Kidney glomerular epithelial cell (primary cell): ENCODE measurements around the gene LIPC.

Experiments
- DNase-seq: peaks from one replicate; lab custom pipeline; 2025; lab: John Stamatoyannopoulos, UW

Gene LIPC

GRCh38 chr15:58554758-58555157 lies 123.0 kb downstream of the LIPC start:
- no peak for DNase-seq

GRCh38 chr15:58555162-58556027 lies 123.6 kb downstream of the LIPC start:
- DNase-seq: no peak

- no peak for DNase-seq
These were observed 124.2 kb downstream of the LIPC start for GRCh38 chr15:58556028-58556361.

GRCh38 chr15:58556541-58556940 lies 124.8 kb downstream of the LIPC start:
- no peak for DNase-seq

GRCh38 chr15:58558777-58559176 lies 127.0 kb downstream of the LIPC start:
- no peak for DNase-seq

GRCh38 chr15:58559904-58560588 lies 128.3 kb downstream of the LIPC start:
- no peak for DNase-seq

GRCh38 chr15:58561321-58561720 lies 129.5 kb downstream of the LIPC start:
- no peak for DNase-seq

- no peak for DNase-seq
These were observed 130.3 kb downstream of the LIPC start for GRCh38 chr15:58562135-58562534.

- DNase-seq: no peak
These were observed 133.2 kb downstream of the LIPC start for GRCh38 chr15:58564981-58565380.

GRCh38 chr15:58565619-58566018 lies 133.8 kb downstream of the LIPC start:
- DNase-seq: no peak

GRCh38 chr15:58566029-58566428 lies 134.2 kb downstream of the LIPC start:
- DNase-seq: no peak

GRCh38 chr15:58568157-58568571 lies 136.4 kb downstream of the LIPC start:
- no peak for DNase-seq

GRCh38 chr15:58569455-58569854 lies 137.7 kb downstream of the LIPC start:
- no peak for DNase-seq

- no peak for DNase-seq
These were observed 139.7 kb downstream of the LIPC start for GRCh38 chr15:58571491-58571890.

GRCh38 chr15:58572521-58572920 lies 140.7 kb downstream of the LIPC start:
- DNase-seq: no peak

- DNase-seq: no peak
These were observed 141.5 kb downstream of the LIPC start for GRCh38 chr15:58573270-58573669.

GRCh38 chr15:58574631-58575030 lies 142.8 kb downstream of the LIPC start:
- peak; percentile 67 for DNase-seq

GRCh38 chr15:58575045-58575786 lies 143.4 kb downstream of the LIPC start:
- DNase-seq: no peak

- DNase-seq: no peak
These were observed 144.9 kb downstream of the LIPC start for GRCh38 chr15:58576657-58577056.

GRCh38 chr15:58582160-58582559 lies 150.4 kb downstream of the LIPC start:
- no peak for DNase-seq

- no peak for DNase-seq
These were observed 151.5 kb downstream of the LIPC start for GRCh38 chr15:58583171-58583908.
